ENCODE results near the gene C10orf90.

DNA sequence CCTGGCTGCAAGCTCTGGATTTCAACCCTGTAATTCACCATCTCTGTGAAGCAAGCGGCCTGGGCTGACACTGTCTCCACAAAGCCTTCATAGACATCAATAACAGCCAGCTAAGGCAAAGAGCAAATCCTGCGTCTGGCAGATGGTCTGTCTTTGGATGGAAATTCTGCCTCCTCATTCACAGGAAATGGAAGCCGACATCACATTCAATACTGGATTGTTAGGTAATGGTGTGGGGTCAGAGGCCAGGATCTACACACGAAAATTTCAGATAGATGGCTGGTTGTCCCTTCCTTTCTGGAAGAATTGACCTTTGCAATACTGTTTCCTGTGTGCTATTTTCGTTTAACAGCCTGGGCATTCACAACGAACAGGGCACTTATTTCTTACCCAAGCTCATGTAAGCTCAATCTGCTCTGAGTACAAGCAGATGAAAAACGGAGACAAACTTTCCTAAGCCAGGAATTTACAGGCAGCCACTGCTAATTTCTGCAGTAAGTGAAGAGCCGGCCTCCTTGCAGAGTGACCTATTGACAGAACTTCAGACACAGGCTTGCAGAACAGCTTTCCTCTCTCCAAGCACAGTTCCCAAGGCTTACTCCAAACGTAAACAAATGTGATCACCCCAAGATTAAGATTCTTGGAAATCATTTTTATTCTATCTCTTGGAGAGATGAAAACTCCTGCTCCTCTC, 279.2 kb downstream of the C10orf90 start:
- no peak for TF ChIP-seq POLR2A (IDR thresholded peaks at IDR 0.05)
- TF ChIP-seq, protein P1, sequence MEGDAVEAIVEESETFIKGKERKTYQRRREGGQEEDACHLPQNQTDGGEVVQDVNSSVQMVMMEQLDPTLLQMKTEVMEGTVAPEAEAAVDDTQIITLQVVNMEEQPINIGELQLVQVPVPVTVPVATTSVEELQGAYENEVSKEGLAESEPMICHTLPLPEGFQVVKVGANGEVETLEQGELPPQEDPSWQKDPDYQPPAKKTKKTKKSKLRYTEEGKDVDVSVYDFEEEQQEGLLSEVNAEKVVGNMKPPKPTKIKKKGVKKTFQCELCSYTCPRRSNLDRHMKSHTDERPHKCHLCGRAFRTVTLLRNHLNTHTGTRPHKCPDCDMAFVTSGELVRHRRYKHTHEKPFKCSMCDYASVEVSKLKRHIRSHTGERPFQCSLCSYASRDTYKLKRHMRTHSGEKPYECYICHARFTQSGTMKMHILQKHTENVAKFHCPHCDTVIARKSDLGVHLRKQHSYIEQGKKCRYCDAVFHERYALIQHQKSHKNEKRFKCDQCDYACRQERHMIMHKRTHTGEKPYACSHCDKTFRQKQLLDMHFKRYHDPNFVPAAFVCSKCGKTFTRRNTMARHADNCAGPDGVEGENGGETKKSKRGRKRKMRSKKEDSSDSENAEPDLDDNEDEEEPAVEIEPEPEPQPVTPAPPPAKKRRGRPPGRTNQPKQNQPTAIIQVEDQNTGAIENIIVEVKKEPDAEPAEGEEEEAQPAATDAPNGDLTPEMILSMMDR (IDR thresholded peaks at IDR 0.05) = no peak

Data from esophagus squamous epithelium (tissue), 4 donors.